ENCODE measurements around the gene ATXN7L1.

DNA sequence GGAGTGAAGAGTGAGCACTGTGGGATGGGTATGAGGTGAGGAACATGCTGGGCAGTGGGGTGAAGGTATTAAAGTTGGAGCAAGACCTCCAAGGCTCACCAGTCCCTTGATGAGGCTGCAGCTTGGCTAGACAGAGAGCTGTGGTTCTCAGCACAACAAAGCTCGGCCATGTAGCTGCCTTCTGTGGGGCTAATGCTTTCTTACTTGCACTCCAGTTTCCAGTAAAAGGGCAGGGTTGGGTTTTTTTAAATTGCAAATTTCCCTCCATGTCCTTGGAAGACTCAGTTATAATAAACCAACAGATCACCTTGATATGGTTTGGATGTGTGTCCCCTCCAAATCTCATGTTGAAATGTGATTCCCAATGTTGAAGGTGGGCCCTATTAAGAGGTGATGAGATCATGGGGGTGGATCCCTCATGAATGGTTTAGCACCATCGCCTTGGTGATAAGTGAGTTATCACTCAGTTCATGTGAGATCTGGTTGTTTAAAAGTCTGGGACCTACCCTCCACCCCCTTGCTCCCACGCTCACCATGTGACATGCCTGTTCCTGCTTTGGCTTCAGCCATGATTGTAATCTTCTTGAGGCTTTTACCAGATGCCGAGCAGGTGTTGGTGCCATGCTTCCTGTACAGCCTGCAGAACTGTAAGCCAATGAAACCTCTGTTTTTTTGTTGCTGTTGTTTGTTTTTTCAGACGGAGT, 55.9 kb downstream of the ATXN7L1 start:
- no peak for TF ChIP-seq EP300 (IDR thresholded peaks at IDR 0.05)
- no peak for TF ChIP-seq CTCF (IDR thresholded peaks at IDR 0.05)
- TF ChIP-seq POLR2A (IDR thresholded peaks at IDR 0.05; ENCODE audit: low read depth): no peak
- TF ChIP-seq POLR2AphosphoS5 (IDR thresholded peaks at IDR 0.05): no peak

All from esophagus muscularis mucosa (tissue), 4 donors.